B cell (primary cell): ENCODE measurements around the gene ANKRD42. TPM values are rescaled to one million over a fixed set of nuclear protein-coding genes. Genes with fewer than 3 reads are reported as not detected.
"Not testable (repeated sequence)": the region's sequence is repeated elsewhere in the genome, so short reads cannot be mapped to it uniquely, and the experiment has no call there.

Experiments used
- ATAC-seq: fragments of 200-7000 bp; cut with Tn5 transposase; one replicate; pipeline ENCODE4 v1.10.0; 2021; ENCODE audit warnings: low read depth, mild to moderate bottlenecking, moderate number of reproducible peaks, moderate library complexity
- CTCF ChIA-PET: fragments of 350-600 bp; sonication (Branson Sonifier 250); formaldehyde crosslinking; loops from one replicate; lab custom pipeline; 2021; ENCODE audit warnings: antibody characterized with exemption, inconsistent platforms; lab: Charles Lee
- POLR2A ChIA-PET: fragments of 350-600 bp; sonication (Branson Sonifier 250); formaldehyde crosslinking; loops from one replicate; lab custom pipeline; 2021; ENCODE audit warnings: antibody characterized with exemption; lab: Charles Lee
- DNase-seq: peaks from one replicate; pipeline ENCODE4 v3.0.0; 2013
- H2AFZ ChIP-seq: 2 replicates; pipeline ENCODE4 v1.6.1; 2012; ENCODE audit warnings: mild to moderate bottlenecking, low read depth, low read length; ENCODE audit not compliant: insufficient read depth, poor library complexity, severe bottlenecking
- H3K27ac ChIP-seq, 2 donors: 1 replicate in 1 of 2; 2 replicates in 1 of 2; pipeline ENCODE4 v1.5.1; 2012 to 2013; ENCODE audit warnings: low read length in 2 of 2, mild to moderate bottlenecking in 2 of 2, moderate library complexity in 1 of 2
- H3K27me3 ChIP-seq, 4 experiments: fragments of 200-600 bp in 1 of 4; sonication (generic) in 1 of 4; replicated peaks in 1 of 4; 1 replicate in 2 of 4; 2 replicates in 2 of 4; pipeline versions ENCODE4 v1.6.1 to v1.7.0; 2013 to 2016; ENCODE audit warnings: low read length in 3 of 4, mild to moderate bottlenecking in 2 of 4, mixed read lengths in 1 of 4, moderate library complexity in 1 of 4; ENCODE audit not compliant: insufficient read depth in 4 of 4, control insufficient read depth in 3 of 4; ENCODE audit errors: control extremely low read depth in 1 of 4
- H3K36me3 ChIP-seq, 2 experiments: replicated peaks in 1 of 2; 1 replicate in 1 of 2; 2 replicates in 1 of 2; pipeline versions ENCODE4 v1.6.1 to v1.7.1; 2013; ENCODE audit warnings: low read length in 1 of 2; ENCODE audit not compliant: insufficient read depth in 2 of 2, control insufficient read depth in 1 of 2; ENCODE audit errors: control extremely low read depth in 1 of 2, extremely low read depth in 1 of 2
- H3K4me1 ChIP-seq, 2 donors: fragments of 200-600 bp in 1 of 2; sonication (generic) in 1 of 2; 1 replicate in 1 of 2; 2 replicates in 1 of 2; pipeline versions ENCODE4 v1.5.1 to v1.6.1; 2013 to 2017; ENCODE audit warnings: low read length in 2 of 2; ENCODE audit not compliant: control insufficient read depth in 2 of 2, insufficient read depth in 2 of 2
- H3K4me2 ChIP-seq: replicated peaks from 2 replicates; pipeline ENCODE3; 2012; ENCODE audit warnings: mild to moderate bottlenecking, low read depth, low read length; ENCODE audit not compliant: poor library complexity, severe bottlenecking
- H3K4me3 ChIP-seq, 5 experiments: fragments of 200-600 bp in 1 of 5; sonication (generic) in 1 of 5; 1 replicate in 3 of 5; 2 replicates in 2 of 5; pipeline versions ENCODE4 v1.5.1 to v1.7.0; 2011 to 2016; ENCODE audit warnings: low read length in 4 of 5, mild to moderate bottlenecking in 4 of 5, low read depth in 2 of 5, control low read depth in 1 of 5, moderate library complexity in 1 of 5; ENCODE audit not compliant: insufficient read depth in 1 of 5; ENCODE audit errors: control extremely low read depth in 1 of 5, extremely low read depth in 1 of 5
- H3K79me2 ChIP-seq: fragments of 200-600 bp; sonication (generic); one replicate; pipeline ENCODE4 v1.6.0; 2016; ENCODE audit warnings: low read length; ENCODE audit not compliant: control insufficient read depth, insufficient read depth
- H3K9ac ChIP-seq: fragments of 200-600 bp; sonication (generic); 2 replicates; pipeline ENCODE4 v1.6.1; 2017; ENCODE audit warnings: mild to moderate bottlenecking, low read length, moderate library complexity
- H3K9me3 ChIP-seq, 3 donors: one replicate each; pipeline versions ENCODE4 v1.6.1 to v1.7.1; 2013; ENCODE audit warnings: low read length in 2 of 3; ENCODE audit not compliant: control insufficient read depth in 2 of 3, insufficient read depth in 1 of 3; ENCODE audit errors: control extremely low read depth in 1 of 3
- H4K20me1 ChIP-seq: 2 replicates; pipeline ENCODE4 v1.6.0; 2012; ENCODE audit warnings: mild to moderate bottlenecking, low read length; ENCODE audit not compliant: insufficient read depth, control insufficient read depth, poor library complexity, severe bottlenecking
- H3K27ac Mint-ChIP-seq: one replicate; pipeline ENCODE4 v1.8.0; 2021; ENCODE audit warnings: mixed read lengths
- H3K27me3 Mint-ChIP-seq: one replicate; pipeline ENCODE4 v1.8.0; 2021; ENCODE audit warnings: mixed read lengths
- H3K4me1 Mint-ChIP-seq: one replicate; pipeline ENCODE4 v1.8.0; 2021; ENCODE audit warnings: mixed read lengths
- H3K4me3 Mint-ChIP-seq: one replicate; pipeline ENCODE4 v1.8.0; 2021; ENCODE audit warnings: mixed read lengths
- H3K9me3 Mint-ChIP-seq: one replicate; pipeline ENCODE4 v1.8.0; 2022; ENCODE audit warnings: mixed read lengths; ENCODE audit not compliant: insufficient read depth
- CTCF ChIP-seq: fragments of 200-600 bp; IDR thresholded peaks from one replicate; pipeline ENCODE4 v1.8.0; 2022; ENCODE audit warnings: antibody characterized with exemption, mild to moderate bottlenecking
- EZH2 ChIP-seq: IDR thresholded peaks from 2 replicates; pipeline ENCODE4 v1.6.1; 2012; ENCODE audit warnings: borderline replicate concordance, low read depth, mild to moderate bottlenecking, moderate library complexity, low read length; ENCODE audit not compliant: insufficient read depth, poor library complexity, severe bottlenecking
- WGBS: methylation state at CpG from one replicate; pipeline ENCODE4 v1.1.5; 2013; ENCODE audit warnings: missing lambda C conversion rate; ENCODE audit not compliant: insufficient coverage; 5-methylcytosine and 5-hydroxymethylcytosine counted together
- intact Hi-C: fragments of 100-400 bp; cut with micrococcal nuclease; formaldehyde crosslinking; loops from one replicate; pipeline ENCODE4 v1.10.0; 2022
- polyA plus RNA-seq: library from polyadenylated mRNA; depleted of rRNA; stranded (reverse); fragments of >200 nt; gene quantifications from 2 replicates; pipeline ENCODE4 v1.2.3, GENCODE V29; 2012
- total RNA-seq, 2 donors: library from RNA; stranded (reverse); fragments of 120-200 nt in 1 of 2; gene quantifications; 1 replicate in 1 of 2; 2 replicates in 1 of 2; pipeline versions ENCODE4 v1.2.3 to v1.2.4, GENCODE V29; 2013 to 2022

The ANKRD42 gene
- total and polyA plus RNA-seq, 2 donors (not counting 1 experiment from before 2014, with no cell fraction given), result 4.1 to 13.3 TPM

GRCh38 chr11:83205608-83206185 is 12.2 kb downstream of the ANKRD42 start:
- no peaks in the 10 kb centered on the region for H3K27me3 ChIP-seq
- intact Hi-C loops, result no loop called here
- no peak overlapping the region for H3K9ac ChIP-seq
- Mint-ChIP-seq H3K4me3 (no peak overlapping the region), H3K9me3 (no peaks in the 10 kb centered on the region), H3K4me1 (no peaks in the 10 kb centered on the region), H3K27me3 (no peaks in the 10 kb centered on the region), H3K27ac (no peak overlapping the region)
- no peaks in the 10 kb centered on the region for H4K20me1 ChIP-seq
- POLR2A ChIA-PET, result no interaction called here
- WGBS, result no CpG with 5 or more reads among the region's 3 CpGs
- H3K4me3 ChIP-seq, result no peak overlapping the region
- no peak overlapping the region for H3K27ac ChIP-seq
- ATAC-seq (no peak), DNase-seq (no peak)
- TF ChIP-seq CTCF (no peak), EZH2 (no peak)
- no peaks in the 10 kb centered on the region for H3K9me3 ChIP-seq
- H3K4me2 ChIP-seq, result no peak overlapping the region
- H3K4me1 ChIP-seq, result no peaks in the 10 kb centered on the region
- peaks cover 16% of the 10 kb centered on the region for H3K79me2 ChIP-seq
- CTCF ChIA-PET, result no interaction called here
- no peak overlapping the region for H2AFZ ChIP-seq
- peaks cover 0 to 25% of the 10 kb centered on the region in 2 experiments for H3K36me3 ChIP-seq

GRCh38 chr11:83206221-83206620 is 12.7 kb downstream of the ANKRD42 start:
- no peaks in the 10 kb centered on the region for H3K27me3 ChIP-seq
- Mint-ChIP-seq H3K9me3 (no peaks in the 10 kb centered on the region), H3K27ac (no peak overlapping the region), H3K4me1 (no peaks in the 10 kb centered on the region), H3K27me3 (no peaks in the 10 kb centered on the region), H3K4me3 (no peak overlapping the region)
- CTCF ChIA-PET, result no interaction called here
- ATAC-seq, result no peak
- H3K9me3 ChIP-seq, result no peaks in the 10 kb centered on the region
- intact Hi-C loops, result no loop called here
- H3K4me2 ChIP-seq, result no peak overlapping the region
- no peaks in the 10 kb centered on the region for H3K4me1 ChIP-seq
- WGBS, result no CpG with 5 or more reads among the region's 1 CpG
- DNase-seq, result no peak
- H3K27ac ChIP-seq, result no peak overlapping the region
- no peak overlapping the region for H3K4me3 ChIP-seq
- peaks cover 16% of the 10 kb centered on the region for H3K79me2 ChIP-seq
- TF ChIP-seq CTCF, result no peak
- TF ChIP-seq EZH2, result no peak
- POLR2A ChIA-PET, result no interaction called here
- peaks cover 0 to 29% of the 10 kb centered on the region in 2 experiments for H3K36me3 ChIP-seq
- H4K20me1 ChIP-seq, result no peaks in the 10 kb centered on the region
- H2AFZ ChIP-seq, result no peak overlapping the region
- no peak overlapping the region for H3K9ac ChIP-seq

GRCh38 chr11:83206771-83207382 is 13.4 kb downstream of the ANKRD42 start:
- H3K9me3 ChIP-seq, H3K27ac Mint-ChIP-seq, DNase-seq, H3K4me3 Mint-ChIP-seq, H3K4me3 ChIP-seq, H3K4me1 ChIP-seq, H3K9me3 Mint-ChIP-seq, H4K20me1 ChIP-seq, intact Hi-C loops, H3K9ac ChIP-seq, H3K27ac ChIP-seq, H3K27me3 ChIP-seq, ATAC-seq, H2AFZ ChIP-seq, H3K27me3 Mint-ChIP-seq, H3K4me1 Mint-ChIP-seq, H3K4me2 ChIP-seq, POLR2A ChIA-PET: not testable (repeated sequence)
- peaks cover 0 to 29% of the 10 kb centered on the region in 2 experiments for H3K36me3 ChIP-seq
- H3K79me2 ChIP-seq, result peaks cover 16% of the 10 kb centered on the region
- CTCF ChIA-PET, result interaction anchor here (0.6 kb wide), 1 partner anchor 47 kb away, joined by 3 read pairs; no protein-coding TSS in a partner anchor
- WGBS, result no CpG with 5 or more reads among the region's 4 CpGs
